Neural cell (in vitro differentiated cells): ENCODE data around the gene USP6NL. TPM values are rescaled to one million over a fixed set of nuclear protein-coding genes. Genes with fewer than 3 reads are reported as not detected.

Experiments
- H2AFZ ChIP-seq: fragments of 200-600, 300-800 bp; sonication (generic), shearing (Covaris generic); 2 replicates; pipeline ENCODE4 v1.6.0; 2014; ENCODE audit warnings: low read depth, mild to moderate bottlenecking, antibody characterized with exemption, low read length, moderate library complexity
- H3F3A ChIP-seq: fragments of 200-600 bp; shearing (Covaris generic); 2 replicates; pipeline ENCODE4 v1.6.1; 2016; ENCODE audit warnings: mild to moderate bottlenecking, moderate library complexity, mixed read lengths, antibody characterized with exemption, low read length; ENCODE audit not compliant: insufficient read depth, poor library complexity, severe bottlenecking
- H3K27ac ChIP-seq: fragments of 200-600, 300-800 bp; sonication (generic), shearing (Covaris generic); 2 replicates; pipeline ENCODE4 v1.5.1; 2014; ENCODE audit warnings: mild to moderate bottlenecking, low read length, moderate library complexity
- H3K27me3 ChIP-seq: fragments of 300-800, 200-600 bp; sonication (generic), shearing (Covaris generic); 2 replicates; pipeline ENCODE4 v1.6.0; 2014; ENCODE audit warnings: mild to moderate bottlenecking, low read depth, low read length, moderate library complexity; ENCODE audit not compliant: insufficient read depth
- H3K36me3 ChIP-seq: fragments of 300-800, 200-600 bp; sonication (generic), shearing (Covaris generic); 2 replicates; pipeline ENCODE4 v1.5.1; 2014; ENCODE audit warnings: mild to moderate bottlenecking, antibody characterized with exemption, low read length, moderate library complexity; ENCODE audit not compliant: insufficient read depth
- H3K4me2 ChIP-seq: fragments of 300-800, 200-600 bp; sonication (generic), shearing (Covaris generic); 2 replicates; pipeline ENCODE4 v1.6.0; 2014; ENCODE audit warnings: mild to moderate bottlenecking, low read length
- H3K4me3 ChIP-seq: fragments of 300-800, 200-600 bp; sonication (generic), shearing (Covaris generic); 2 replicates; pipeline ENCODE4 v1.5.1; 2014; ENCODE audit warnings: mild to moderate bottlenecking, low read length, moderate library complexity
- H3K79me2 ChIP-seq: fragments of 200-600 bp; shearing (Covaris generic); replicated peaks from 2 replicates; pipeline ENCODE4 v1.6.0; 2014; ENCODE audit warnings: mild to moderate bottlenecking, low read length, moderate library complexity; ENCODE audit not compliant: insufficient read depth
- H3K9ac ChIP-seq: fragments of 300-800, 200-600 bp; sonication (generic), shearing (Covaris generic); 2 replicates; pipeline ENCODE4 v1.6.1; 2016; ENCODE audit warnings: mild to moderate bottlenecking, low read length, mixed read lengths
- H3K9me2 ChIP-seq: fragments of 200-600 bp; shearing (Covaris generic); 2 replicates; pipeline ENCODE4 v1.6.1; 2016; ENCODE audit warnings: mild to moderate bottlenecking, low read length, mixed read lengths; ENCODE audit not compliant: insufficient read depth
- H3K9me3 ChIP-seq: fragments of 200-600, 300-800 bp; sonication (generic), shearing (Covaris generic); 2 replicates; pipeline ENCODE4 v1.6.1; 2016; ENCODE audit warnings: mild to moderate bottlenecking, mixed run types, low read length, moderate library complexity, mixed read lengths
- H4K20me1 ChIP-seq: fragments of 200-600 bp; shearing (Covaris generic); 2 replicates; pipeline ENCODE4 v1.6.1; 2016; ENCODE audit warnings: mild to moderate bottlenecking, mixed run types; ENCODE audit not compliant: insufficient read depth
- EP300 ChIP-seq: fragments of 450-650 bp; conservative IDR thresholded peaks from 2 replicates; pipeline ENCODE4 v1.6.1; 2014; ENCODE audit warnings: antibody characterized with exemption, mild to moderate bottlenecking, moderate library complexity; ENCODE audit not compliant: poor library complexity, severe bottlenecking
- EZH2 ChIP-seq: fragments of 200-600, 300-800 bp; shearing (Covaris generic), sonication (generic); IDR thresholded peaks from 2 replicates; pipeline ENCODE4 v1.6.1; 2014; ENCODE audit warnings: antibody characterized with exemption, low read length, borderline replicate concordance, mild to moderate bottlenecking; ENCODE audit not compliant: insufficient read depth, poor library complexity, severe bottlenecking
- MXI1 ChIP-seq: fragments of 450-650 bp; conservative IDR thresholded peaks from 2 replicates; pipeline ENCODE4 v1.6.1; 2014; ENCODE audit warnings: antibody characterized with exemption, mild to moderate bottlenecking; ENCODE audit not compliant: poor library complexity, severe bottlenecking
- POLR2AphosphoS5 ChIP-seq: IDR thresholded peaks from 2 replicates; pipeline ENCODE4 v1.6.1; 2012
- RAD21 ChIP-seq: fragments of 450-650 bp; conservative IDR thresholded peaks from 2 replicates; pipeline ENCODE4 v1.6.1; 2014; ENCODE audit warnings: antibody characterized with exemption, mild to moderate bottlenecking, moderate library complexity
- SMC3 ChIP-seq: fragments of 450-650 bp; conservative IDR thresholded peaks from 2 replicates; pipeline ENCODE4 v1.6.1; 2014; ENCODE audit warnings: antibody characterized with exemption, mild to moderate bottlenecking, moderate library complexity; ENCODE audit not compliant: poor library complexity
- TAF1 ChIP-seq: IDR thresholded peaks from 2 replicates; pipeline ENCODE4 v1.6.1; 2012; ENCODE audit warnings: low read depth
- polyA plus RNA-seq: library from polyadenylated mRNA; depleted of rRNA; stranded (reverse); fragments of >200 nt; gene quantifications from 2 replicates; pipeline ENCODE4 v1.2.3, GENCODE V29; 2014
- TF ChIP-seq, protein P1 (sequence below): fragments of 450-650 bp; IDR thresholded peaks from 2 replicates; pipeline ENCODE4 v1.5.1; 2014; ENCODE audit warnings: antibody characterized with exemption, mild to moderate bottlenecking, moderate library complexity; ENCODE audit not compliant: poor library complexity, severe bottlenecking
- TF ChIP-seq, protein P2 (sequence below): IDR thresholded peaks from 2 replicates; pipeline ENCODE4 v1.6.1; 2012; ENCODE audit warnings: borderline replicate concordance

Gene USP6NL
- polyA plus RNA-seq, 1 donor from 2014 or later, result 39.9 TPM

DNA sequence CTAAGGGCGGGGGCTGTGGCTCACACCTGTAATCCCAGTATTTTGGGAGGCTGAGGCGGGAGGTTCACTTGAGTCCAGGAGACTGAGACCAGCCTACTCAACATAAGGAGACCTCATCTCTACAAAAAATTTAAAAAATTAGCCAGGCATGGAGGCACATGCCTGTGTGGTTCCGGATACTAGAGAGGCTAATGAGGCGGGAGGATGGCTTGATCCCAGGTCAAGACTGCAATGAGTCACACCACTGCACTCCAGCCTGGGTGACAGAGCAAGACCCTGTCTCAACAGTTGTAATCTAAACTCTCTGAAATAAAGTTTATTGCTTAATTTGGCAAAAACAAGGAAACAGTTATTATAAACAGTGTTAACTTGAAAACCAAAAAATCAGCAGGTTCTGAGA, 123.3 kb downstream of the USP6NL start:
- H3K9ac ChIP-seq, result no peak overlapping the region
- TF ChIP-seq TAF1, result no peak
- TF ChIP-seq MXI1, result no peak
- TF ChIP-seq, protein P1, sequence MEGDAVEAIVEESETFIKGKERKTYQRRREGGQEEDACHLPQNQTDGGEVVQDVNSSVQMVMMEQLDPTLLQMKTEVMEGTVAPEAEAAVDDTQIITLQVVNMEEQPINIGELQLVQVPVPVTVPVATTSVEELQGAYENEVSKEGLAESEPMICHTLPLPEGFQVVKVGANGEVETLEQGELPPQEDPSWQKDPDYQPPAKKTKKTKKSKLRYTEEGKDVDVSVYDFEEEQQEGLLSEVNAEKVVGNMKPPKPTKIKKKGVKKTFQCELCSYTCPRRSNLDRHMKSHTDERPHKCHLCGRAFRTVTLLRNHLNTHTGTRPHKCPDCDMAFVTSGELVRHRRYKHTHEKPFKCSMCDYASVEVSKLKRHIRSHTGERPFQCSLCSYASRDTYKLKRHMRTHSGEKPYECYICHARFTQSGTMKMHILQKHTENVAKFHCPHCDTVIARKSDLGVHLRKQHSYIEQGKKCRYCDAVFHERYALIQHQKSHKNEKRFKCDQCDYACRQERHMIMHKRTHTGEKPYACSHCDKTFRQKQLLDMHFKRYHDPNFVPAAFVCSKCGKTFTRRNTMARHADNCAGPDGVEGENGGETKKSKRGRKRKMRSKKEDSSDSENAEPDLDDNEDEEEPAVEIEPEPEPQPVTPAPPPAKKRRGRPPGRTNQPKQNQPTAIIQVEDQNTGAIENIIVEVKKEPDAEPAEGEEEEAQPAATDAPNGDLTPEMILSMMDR, result no peak
- no peak for TF ChIP-seq EZH2
- H3K9me3 ChIP-seq, result no peaks in the 10 kb centered on the region

DNA sequence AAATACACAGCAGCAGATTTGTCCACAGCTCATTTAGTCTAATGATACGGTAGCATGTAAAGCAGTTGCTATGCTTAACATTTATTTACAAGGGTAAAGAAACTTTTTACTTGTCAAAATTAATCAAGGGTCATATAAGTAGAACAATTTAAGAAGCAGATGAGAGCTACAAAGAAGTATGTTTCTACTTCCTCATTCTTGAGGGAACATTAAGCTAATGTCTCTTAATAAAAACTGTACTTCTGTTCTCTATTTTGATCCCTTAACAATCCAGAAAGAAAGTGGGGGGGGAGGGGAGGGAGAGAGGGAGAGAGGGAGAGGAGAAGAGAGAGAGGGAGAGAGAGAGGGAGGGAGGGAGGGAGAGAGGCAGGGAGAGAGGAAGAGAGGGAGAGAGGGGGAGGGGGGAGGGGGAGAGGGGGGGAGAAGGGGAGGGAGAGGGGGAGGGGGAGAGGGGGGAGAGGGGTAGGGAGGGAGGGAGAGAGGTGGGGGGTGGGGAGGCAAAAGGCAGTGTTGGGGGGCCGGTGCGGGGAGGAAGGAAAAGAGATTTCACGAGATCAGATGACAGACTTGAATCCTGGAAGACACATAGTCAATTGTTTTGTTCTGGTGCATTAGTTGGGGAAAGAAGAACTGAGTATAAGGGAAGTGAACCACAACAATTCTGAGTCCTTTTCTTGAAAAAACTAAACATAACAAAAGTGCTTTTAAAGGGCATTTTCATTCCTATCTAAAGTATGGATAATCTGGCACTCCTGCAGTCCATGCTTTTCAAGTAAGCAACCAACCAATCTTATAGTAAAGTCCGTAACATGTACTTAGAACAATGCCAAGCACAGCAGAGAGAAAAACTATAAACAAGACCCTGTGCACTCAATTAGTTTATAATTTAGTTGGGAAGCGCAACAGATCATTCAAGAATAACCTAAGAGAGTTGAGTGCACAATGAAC, 128.0 kb downstream of the USP6NL start:
- Histone ChIP-seq H3K27me3 (no peaks in the 10 kb centered on the region), H3K9me3 (no peaks in the 10 kb centered on the region), H2AFZ (no peak overlapping the region), H3K79me2 (no peaks in the 10 kb centered on the region), H3K9ac (no peak overlapping the region), H3K27ac (no peak overlapping the region), H3K36me3 (peaks cover 6% of the 10 kb centered on the region), H3K4me2 (no peak overlapping the region), H4K20me1 (no peaks in the 10 kb centered on the region), H3K9me2 (no peaks in the 10 kb centered on the region), H3K4me3 (no peak overlapping the region), H3F3A (no peaks in the 10 kb centered on the region)
- TF ChIP-seq POLR2AphosphoS5, result no peak
- TF ChIP-seq TAF1, result no peak
- no peak for TF ChIP-seq RAD21
- no peak for TF ChIP-seq EP300
- no peak for TF ChIP-seq EZH2
- TF ChIP-seq, protein P2, sequence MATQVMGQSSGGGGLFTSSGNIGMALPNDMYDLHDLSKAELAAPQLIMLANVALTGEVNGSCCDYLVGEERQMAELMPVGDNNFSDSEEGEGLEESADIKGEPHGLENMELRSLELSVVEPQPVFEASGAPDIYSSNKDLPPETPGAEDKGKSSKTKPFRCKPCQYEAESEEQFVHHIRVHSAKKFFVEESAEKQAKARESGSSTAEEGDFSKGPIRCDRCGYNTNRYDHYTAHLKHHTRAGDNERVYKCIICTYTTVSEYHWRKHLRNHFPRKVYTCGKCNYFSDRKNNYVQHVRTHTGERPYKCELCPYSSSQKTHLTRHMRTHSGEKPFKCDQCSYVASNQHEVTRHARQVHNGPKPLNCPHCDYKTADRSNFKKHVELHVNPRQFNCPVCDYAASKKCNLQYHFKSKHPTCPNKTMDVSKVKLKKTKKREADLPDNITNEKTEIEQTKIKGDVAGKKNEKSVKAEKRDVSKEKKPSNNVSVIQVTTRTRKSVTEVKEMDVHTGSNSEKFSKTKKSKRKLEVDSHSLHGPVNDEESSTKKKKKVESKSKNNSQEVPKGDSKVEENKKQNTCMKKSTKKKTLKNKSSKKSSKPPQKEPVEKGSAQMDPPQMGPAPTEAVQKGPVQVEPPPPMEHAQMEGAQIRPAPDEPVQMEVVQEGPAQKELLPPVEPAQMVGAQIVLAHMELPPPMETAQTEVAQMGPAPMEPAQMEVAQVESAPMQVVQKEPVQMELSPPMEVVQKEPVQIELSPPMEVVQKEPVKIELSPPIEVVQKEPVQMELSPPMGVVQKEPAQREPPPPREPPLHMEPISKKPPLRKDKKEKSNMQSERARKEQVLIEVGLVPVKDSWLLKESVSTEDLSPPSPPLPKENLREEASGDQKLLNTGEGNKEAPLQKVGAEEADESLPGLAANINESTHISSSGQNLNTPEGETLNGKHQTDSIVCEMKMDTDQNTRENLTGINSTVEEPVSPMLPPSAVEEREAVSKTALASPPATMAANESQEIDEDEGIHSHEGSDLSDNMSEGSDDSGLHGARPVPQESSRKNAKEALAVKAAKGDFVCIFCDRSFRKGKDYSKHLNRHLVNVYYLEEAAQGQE, result no peak
- TF ChIP-seq, protein P1, result no peak
- TF ChIP-seq MXI1, result no peak
- no peak for TF ChIP-seq SMC3

More for the DNA sequence above, 123.3 kb downstream of the USP6NL start:
- no peaks in the 10 kb centered on the region for H3F3A ChIP-seq
- H3K4me3 ChIP-seq, result no peak overlapping the region
- no peaks in the 10 kb centered on the region for H3K9me2 ChIP-seq
- H4K20me1 ChIP-seq, result no peaks in the 10 kb centered on the region
- H3K79me2 ChIP-seq, result no peaks in the 10 kb centered on the region
- H3K27ac ChIP-seq, result no peak overlapping the region
- H3K36me3 ChIP-seq, result peaks cover 6% of the 10 kb centered on the region
- H3K4me2 ChIP-seq, result no peak overlapping the region
- H3K27me3 ChIP-seq, result no peaks in the 10 kb centered on the region
- no peak overlapping the region for H2AFZ ChIP-seq
